SK-N-MC (cell line): ENCODE measurements around the gene CDH1.
A peak's percentile ranks its signal among the peaks of the same experiment; 100 is the strongest.

ENCODE experiments used
- EZH2 ChIP-seq: fragments of 200-600 bp; sonication (generic); IDR thresholded peaks from one replicate; pipeline ENCODE4 v1.6.1; 2017; ENCODE audit warnings: antibody characterized with exemption
- POLR2AphosphoS5 ChIP-seq: IDR thresholded peaks from 2 replicates; pipeline ENCODE4 v1.6.1; 2012; ENCODE audit warnings: mild to moderate bottlenecking, low read depth, low read length, borderline replicate concordance

DNA sequence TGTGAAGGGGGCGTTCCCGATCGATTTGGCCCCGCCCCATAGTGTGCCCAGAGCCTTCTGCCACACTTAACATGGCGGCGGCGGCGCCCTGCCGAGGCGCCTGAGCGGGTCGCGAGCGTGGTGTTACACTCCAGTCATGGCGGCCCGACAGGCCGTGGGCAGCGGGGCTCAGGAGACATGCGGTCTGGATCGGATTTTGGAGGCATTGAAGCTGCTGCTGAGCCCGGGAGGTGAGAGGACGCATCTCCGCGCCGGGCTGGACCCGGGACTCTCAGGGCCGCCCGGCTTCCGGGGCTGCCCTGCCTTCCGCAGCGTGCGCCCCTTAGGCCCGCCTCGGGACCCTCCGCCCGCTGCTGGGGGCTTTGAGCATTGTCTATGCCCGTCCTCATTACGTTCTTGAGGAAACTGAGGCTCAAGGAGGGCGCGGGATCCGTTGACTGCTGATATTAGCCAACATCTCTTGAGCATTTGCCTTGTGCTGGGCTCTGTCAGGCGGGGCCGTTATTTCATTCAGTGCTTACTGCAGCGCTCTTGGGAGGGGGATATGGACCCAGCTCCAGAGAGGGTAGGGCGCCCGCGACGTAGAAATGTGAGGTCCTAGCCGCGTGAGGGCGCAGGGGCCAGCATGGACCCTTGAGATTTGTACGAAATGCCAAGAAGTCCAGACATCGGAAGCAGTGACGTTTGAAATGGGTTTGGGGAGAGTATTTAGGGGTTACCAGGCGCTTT, 106.6 kb downstream of the CDH1 start, which contains the start of gene TANGO6:
- peak; percentile 37; the same call in 1 of the 2 replicates for TF ChIP-seq POLR2AphosphoS5
- TF ChIP-seq EZH2, result no peak
